Measurements from ENCODE around the gene TFDP3. TPM values are rescaled to one million over a fixed set of nuclear protein-coding genes. Genes with fewer than 3 reads are reported as not detected.

TFDP3 gene
- not detected for total RNA-seq

- Histone ChIP-seq H3K27ac (ENCODE audit: low read depth, low read length) (no peak within 1 kb of the TSS), H3K9me3 (ENCODE audit: control insufficient read depth in 3 of 3, low read length in 3 of 3) (no peaks in the 10 kb centered on the region), H3K4me1 (ENCODE audit: control insufficient read depth in 3 of 3, insufficient read depth in 3 of 3, low read length in 3 of 3) (no peaks in the 10 kb centered on the region), H3K9ac (ENCODE audit: low read depth in 1 of 3, low read length in 3 of 3) (no peak within 1 kb of the TSS), H3K4me3 (ENCODE audit: low read length in 3 of 3) (no peak within 1 kb of the TSS), H3K36me3 (ENCODE audit: control insufficient read depth in 3 of 3, insufficient read depth in 3 of 3, low read length in 3 of 3) (no peaks in the 10 kb centered on the region), H3K27me3 (ENCODE audit: control insufficient read depth in 3 of 3, insufficient read depth in 3 of 3, low read length in 3 of 3) (peaks cover 0 to 11% (median 0%) of the 10 kb centered on the region in 3 donors)
Observed at GRCh38 chrX:133218329-133218728, at the start of gene TFDP3. TFDP3 (minus strand) TSS chrX:133218354; CDS start chrX:133218259, 95 bp downstream.

GRCh38 chrX:133267621-133268020 lies 49.5 kb upstream of the TFDP3 start:
- no peak overlapping the region for H3K27ac ChIP-seq (ENCODE audit: low read depth, low read length)
- no peak overlapping the region for H3K4me3 ChIP-seq (ENCODE audit: low read length in 3 of 3)
- no peak overlapping the region for H3K9ac ChIP-seq (ENCODE audit: low read depth in 1 of 3, low read length in 3 of 3)
- H3K9me3 ChIP-seq (ENCODE audit: control insufficient read depth in 3 of 3, low read length in 3 of 3): no peaks in the 10 kb centered on the region
- H3K4me1 ChIP-seq (ENCODE audit: control insufficient read depth in 3 of 3, insufficient read depth in 3 of 3, low read length in 3 of 3): no peaks in the 10 kb centered on the region
- H3K36me3 ChIP-seq (ENCODE audit: control insufficient read depth in 3 of 3, insufficient read depth in 3 of 3, low read length in 3 of 3): no peaks in the 10 kb centered on the region
- H3K27me3 ChIP-seq (ENCODE audit: control insufficient read depth in 3 of 3, insufficient read depth in 3 of 3, low read length in 3 of 3): no peaks in the 10 kb centered on the region

DNA sequence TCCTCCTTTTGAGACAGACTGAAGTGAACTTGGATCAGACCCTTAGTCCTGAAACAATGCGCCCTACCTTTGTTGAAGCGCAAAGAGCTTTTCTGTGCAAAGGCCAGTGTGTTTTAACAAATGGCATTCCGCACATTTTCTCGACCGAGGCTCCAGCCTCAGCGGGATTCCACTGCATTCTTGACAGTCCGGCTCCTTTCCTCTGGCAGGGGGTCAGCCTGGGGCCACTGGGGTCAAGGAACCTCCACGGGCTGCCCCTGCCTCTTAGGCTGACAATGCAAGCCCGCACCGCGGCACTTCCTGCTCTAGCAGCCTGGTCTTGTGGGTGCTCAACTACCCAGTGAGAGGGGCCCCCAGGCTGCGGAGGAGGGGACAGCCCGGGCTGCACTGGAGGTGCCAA lies 47.2 kb upstream of the TFDP3 start:
- Histone ChIP-seq H3K27me3 (ENCODE audit: control insufficient read depth in 3 of 3, insufficient read depth in 3 of 3, low read length in 3 of 3) (no peaks in the 10 kb centered on the region), H3K4me1 (ENCODE audit: control insufficient read depth in 3 of 3, insufficient read depth in 3 of 3, low read length in 3 of 3) (no peaks in the 10 kb centered on the region), H3K4me3 (ENCODE audit: low read length in 3 of 3) (no peak overlapping the region), H3K27ac (ENCODE audit: low read depth, low read length) (no peak overlapping the region), H3K9ac (ENCODE audit: low read depth in 1 of 3, low read length in 3 of 3) (no peak overlapping the region), H3K36me3 (ENCODE audit: control insufficient read depth in 3 of 3, insufficient read depth in 3 of 3, low read length in 3 of 3) (no peaks in the 10 kb centered on the region), H3K9me3 (ENCODE audit: control insufficient read depth in 3 of 3, low read length in 3 of 3) (no peaks in the 10 kb centered on the region)

GRCh38 chrX:133258481-133258880 lies 40.3 kb upstream of the TFDP3 start:
- Histone ChIP-seq H3K9ac (ENCODE audit: low read depth in 1 of 3, low read length in 3 of 3) (no peak overlapping the region), H3K4me3 (ENCODE audit: low read length in 3 of 3) (no peak overlapping the region), H3K27me3 (ENCODE audit: control insufficient read depth in 3 of 3, insufficient read depth in 3 of 3, low read length in 3 of 3) (no peaks in the 10 kb centered on the region), H3K36me3 (ENCODE audit: control insufficient read depth in 3 of 3, insufficient read depth in 3 of 3, low read length in 3 of 3) (no peaks in the 10 kb centered on the region), H3K9me3 (ENCODE audit: control insufficient read depth in 3 of 3, low read length in 3 of 3) (no peaks in the 10 kb centered on the region), H3K27ac (ENCODE audit: low read depth, low read length) (no peak overlapping the region), H3K4me1 (ENCODE audit: control insufficient read depth in 3 of 3, insufficient read depth in 3 of 3, low read length in 3 of 3) (no peaks in the 10 kb centered on the region)

DNA sequence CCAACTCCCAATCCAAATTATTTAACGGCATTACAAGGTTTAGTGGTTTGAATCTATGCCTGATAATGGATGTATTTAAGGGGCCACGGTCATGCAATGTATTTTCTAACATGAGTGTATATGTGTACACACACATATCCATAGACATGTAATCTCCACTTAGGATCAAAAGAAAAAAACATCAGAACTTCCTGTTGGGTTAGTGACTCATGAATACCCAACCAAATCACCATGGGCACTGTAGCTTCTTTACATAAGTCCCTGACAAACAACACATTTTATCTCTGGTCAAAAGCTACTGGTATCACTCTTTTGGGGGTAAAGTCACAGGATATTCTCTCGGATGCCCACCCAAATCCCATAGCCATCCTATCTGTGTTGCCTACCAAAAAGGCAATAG lies 36.5 kb upstream of the TFDP3 start:
- no peak overlapping the region for H3K9ac ChIP-seq (ENCODE audit: low read depth in 1 of 3, low read length in 3 of 3)
- no peaks in the 10 kb centered on the region for H3K27me3 ChIP-seq (ENCODE audit: control insufficient read depth in 3 of 3, insufficient read depth in 3 of 3, low read length in 3 of 3)
- H3K9me3 ChIP-seq (ENCODE audit: control insufficient read depth in 3 of 3, low read length in 3 of 3): no peaks in the 10 kb centered on the region
- no peak overlapping the region for H3K27ac ChIP-seq (ENCODE audit: low read depth, low read length)
- H3K4me1 ChIP-seq (ENCODE audit: control insufficient read depth in 3 of 3, insufficient read depth in 3 of 3, low read length in 3 of 3): no peaks in the 10 kb centered on the region
- no peaks in the 10 kb centered on the region for H3K36me3 ChIP-seq (ENCODE audit: control insufficient read depth in 3 of 3, insufficient read depth in 3 of 3, low read length in 3 of 3)
- H3K4me3 ChIP-seq (ENCODE audit: low read length in 3 of 3): no peak overlapping the region

- Histone ChIP-seq H3K27me3 (ENCODE audit: control insufficient read depth in 3 of 3, insufficient read depth in 3 of 3, low read length in 3 of 3) (peaks cover 0 to 2% (median 0%) of the 10 kb centered on the region in 3 donors), H3K36me3 (ENCODE audit: control insufficient read depth in 3 of 3, insufficient read depth in 3 of 3, low read length in 3 of 3) (no peaks in the 10 kb centered on the region), H3K9me3 (ENCODE audit: control insufficient read depth in 3 of 3, low read length in 3 of 3) (peaks cover 0 to 4% (median 0%) of the 10 kb centered on the region in 3 donors), H3K9ac (ENCODE audit: low read depth in 1 of 3, low read length in 3 of 3) (no peak overlapping the region), H3K27ac (ENCODE audit: low read depth, low read length) (no peak overlapping the region), H3K4me3 (ENCODE audit: low read length in 3 of 3) (no peak overlapping the region), H3K4me1 (ENCODE audit: control insufficient read depth in 3 of 3, insufficient read depth in 3 of 3, low read length in 3 of 3) (no peaks in the 10 kb centered on the region)
Observed at GRCh38 chrX:133251204-133251603, 33.0 kb upstream of the TFDP3 start.

DNA sequence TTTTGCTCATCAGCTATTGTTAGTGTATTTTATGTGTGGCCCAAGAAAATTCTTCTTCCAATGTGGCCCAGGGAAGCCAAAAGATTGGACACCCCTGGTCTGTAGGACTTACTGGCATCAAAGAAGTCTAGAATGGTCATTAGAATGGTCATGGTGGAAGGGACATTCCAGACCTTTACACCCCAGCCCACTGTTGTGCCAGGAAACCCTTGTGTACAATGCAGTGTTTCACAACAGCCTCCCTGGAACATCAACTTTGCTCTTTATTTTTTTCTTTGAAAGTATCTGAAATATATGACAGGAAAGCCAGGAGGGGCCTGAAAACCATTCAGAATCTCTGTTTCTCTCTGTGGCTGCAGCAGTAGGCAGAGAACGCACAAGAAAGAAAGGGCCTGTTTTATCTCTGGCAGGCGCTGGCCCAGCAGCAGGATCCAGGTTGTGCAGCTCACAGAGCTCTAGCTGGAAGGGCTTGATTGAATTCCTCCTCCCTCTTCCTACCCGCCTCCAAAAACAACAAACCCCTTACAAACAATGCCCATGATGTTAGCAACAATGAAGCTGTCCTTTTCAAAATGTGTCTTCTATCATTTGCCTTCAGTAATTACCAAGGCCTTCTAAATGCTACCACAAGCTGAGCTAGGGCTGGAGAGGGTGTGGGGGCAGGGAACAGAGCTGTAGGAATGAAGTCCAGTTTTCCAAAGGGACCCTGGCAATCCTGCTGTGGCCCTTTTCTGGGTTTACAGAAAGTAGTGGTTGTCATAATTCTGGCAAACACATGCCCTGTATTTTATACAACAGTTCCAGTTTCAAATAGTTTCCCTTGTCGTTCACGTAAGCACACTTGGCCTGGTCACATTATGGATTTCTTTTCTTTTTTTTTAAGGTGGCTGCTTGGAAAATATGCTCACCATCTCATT lies 32.3 kb upstream of the TFDP3 start:
- H3K36me3 ChIP-seq (ENCODE audit: control insufficient read depth in 3 of 3, insufficient read depth in 3 of 3, low read length in 3 of 3): no peaks in the 10 kb centered on the region
- no peaks in the 10 kb centered on the region for H3K4me1 ChIP-seq (ENCODE audit: control insufficient read depth in 3 of 3, insufficient read depth in 3 of 3, low read length in 3 of 3)
- H3K27me3 ChIP-seq (ENCODE audit: control insufficient read depth in 3 of 3, insufficient read depth in 3 of 3, low read length in 3 of 3): peaks cover 0 to 2% (median 0%) of the 10 kb centered on the region in 3 donors
- H3K9ac ChIP-seq (ENCODE audit: low read depth in 1 of 3, low read length in 3 of 3): no peak overlapping the region
- H3K9me3 ChIP-seq (ENCODE audit: control insufficient read depth in 3 of 3, low read length in 3 of 3): peaks cover 0 to 7% (median 0%) of the 10 kb centered on the region in 3 donors
- H3K4me3 ChIP-seq (ENCODE audit: low read length in 3 of 3): no peak overlapping the region
- H3K27ac ChIP-seq (ENCODE audit: low read depth, low read length): no peak overlapping the region

DNA sequence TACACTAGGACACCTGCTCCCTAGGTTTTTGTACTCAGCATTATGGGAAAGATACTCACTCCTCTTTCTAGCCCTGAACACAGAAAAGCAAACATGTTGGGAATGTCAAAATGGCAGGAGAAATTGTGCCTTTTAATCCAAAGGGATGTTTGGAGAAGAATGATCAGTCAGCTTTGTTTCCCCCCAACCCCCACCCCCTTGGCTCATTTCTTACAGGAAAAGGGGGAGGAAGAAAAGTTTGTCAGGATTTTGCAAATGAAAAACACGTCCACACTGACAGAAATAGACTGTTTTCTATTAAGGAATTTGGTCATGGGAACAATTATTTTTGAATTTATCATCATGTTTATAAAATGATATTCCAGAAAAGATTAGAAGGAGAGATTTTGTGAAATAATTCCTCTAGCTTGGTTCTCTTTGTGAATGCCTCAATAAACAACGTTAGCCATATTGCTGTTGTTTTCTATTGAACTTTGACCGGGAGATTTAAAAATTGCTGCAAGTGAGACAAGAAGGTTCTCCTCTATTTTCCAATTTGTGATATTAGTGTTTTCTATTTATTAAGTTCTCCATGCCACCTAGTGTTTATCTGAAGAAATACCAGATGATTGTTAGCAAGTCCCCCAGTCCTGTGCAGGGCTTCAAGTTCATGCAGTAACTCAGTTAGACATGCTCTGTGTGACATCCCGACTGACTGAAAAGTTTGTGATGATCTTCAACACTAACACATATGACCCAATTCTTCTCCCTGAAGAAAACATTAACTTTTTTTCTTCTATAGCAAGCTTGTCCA lies 31.3 kb upstream of the TFDP3 start:
- H3K9me3 ChIP-seq (ENCODE audit: control insufficient read depth in 3 of 3, low read length in 3 of 3): peaks cover 0 to 7% (median 0%) of the 10 kb centered on the region in 3 donors
- no peak overlapping the region for H3K9ac ChIP-seq (ENCODE audit: low read depth in 1 of 3, low read length in 3 of 3)
- H3K4me1 ChIP-seq (ENCODE audit: control insufficient read depth in 3 of 3, insufficient read depth in 3 of 3, low read length in 3 of 3): no peaks in the 10 kb centered on the region
- H3K27me3 ChIP-seq (ENCODE audit: control insufficient read depth in 3 of 3, insufficient read depth in 3 of 3, low read length in 3 of 3): peaks cover 0 to 2% (median 0%) of the 10 kb centered on the region in 3 donors
- no peak overlapping the region for H3K27ac ChIP-seq (ENCODE audit: low read depth, low read length)
- no peaks in the 10 kb centered on the region for H3K36me3 ChIP-seq (ENCODE audit: control insufficient read depth in 3 of 3, insufficient read depth in 3 of 3, low read length in 3 of 3)
- H3K4me3 ChIP-seq (ENCODE audit: low read length in 3 of 3): no peak overlapping the region

- no peaks in the 10 kb centered on the region for H3K36me3 ChIP-seq (ENCODE audit: control insufficient read depth in 3 of 3, insufficient read depth in 3 of 3, low read length in 3 of 3)
- H3K4me3 ChIP-seq (ENCODE audit: low read length in 3 of 3): no peak overlapping the region
- H3K9me3 ChIP-seq (ENCODE audit: control insufficient read depth in 3 of 3, low read length in 3 of 3): peaks cover 0 to 7% (median 0%) of the 10 kb centered on the region in 3 donors
- no peaks in the 10 kb centered on the region for H3K4me1 ChIP-seq (ENCODE audit: control insufficient read depth in 3 of 3, insufficient read depth in 3 of 3, low read length in 3 of 3)
- H3K27ac ChIP-seq (ENCODE audit: low read depth, low read length): no peak overlapping the region
- no peak overlapping the region for H3K9ac ChIP-seq (ENCODE audit: low read depth in 1 of 3, low read length in 3 of 3)
- peaks cover 0 to 2% (median 0%) of the 10 kb centered on the region in 3 donors for H3K27me3 ChIP-seq (ENCODE audit: control insufficient read depth in 3 of 3, insufficient read depth in 3 of 3, low read length in 3 of 3)
Observed at GRCh38 chrX:133248177-133248576, 30.0 kb upstream of the TFDP3 start.

DNA sequence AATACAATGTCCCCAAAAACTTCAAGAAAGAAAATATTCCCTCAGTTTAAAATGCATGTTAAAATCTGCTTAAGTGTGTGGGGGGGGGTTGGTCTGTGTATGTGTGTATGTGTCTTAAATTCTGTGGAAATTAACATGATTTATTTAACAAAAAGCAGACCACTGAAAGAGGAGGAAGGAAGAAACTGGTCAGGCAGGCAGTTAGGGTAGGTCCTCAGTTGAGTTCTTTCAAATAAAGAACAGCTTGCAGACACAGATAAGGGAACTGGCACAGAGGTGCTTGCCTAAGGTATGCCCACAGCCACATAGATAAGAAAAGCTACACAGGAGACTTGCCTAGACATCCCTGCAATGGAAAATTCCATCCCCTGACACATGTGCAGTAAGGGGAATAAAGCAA lies 28.8 kb upstream of the TFDP3 start:
- H3K27ac ChIP-seq (ENCODE audit: low read depth, low read length): no peak overlapping the region
- H3K36me3 ChIP-seq (ENCODE audit: control insufficient read depth in 3 of 3, insufficient read depth in 3 of 3, low read length in 3 of 3): no peaks in the 10 kb centered on the region
- H3K4me3 ChIP-seq (ENCODE audit: low read length in 3 of 3): no peak overlapping the region
- H3K27me3 ChIP-seq (ENCODE audit: control insufficient read depth in 3 of 3, insufficient read depth in 3 of 3, low read length in 3 of 3): peaks cover 0 to 2% (median 0%) of the 10 kb centered on the region in 3 donors
- no peak overlapping the region for H3K9ac ChIP-seq (ENCODE audit: low read depth in 1 of 3, low read length in 3 of 3)
- no peaks in the 10 kb centered on the region for H3K4me1 ChIP-seq (ENCODE audit: control insufficient read depth in 3 of 3, insufficient read depth in 3 of 3, low read length in 3 of 3)
- peaks cover 0 to 7% (median 0%) of the 10 kb centered on the region in 3 donors for H3K9me3 ChIP-seq (ENCODE audit: control insufficient read depth in 3 of 3, low read length in 3 of 3)

Measured in skeletal muscle tissue (tissue), 4 donors.